GM23338 (cell line): ENCODE measurements around the gene PGAP6. TPM values are rescaled to one million over a fixed set of nuclear protein-coding genes. Genes with fewer than 3 reads are reported as not detected.
A peak's percentile ranks its signal among the peaks of the same experiment; 100 is the strongest.

Experiments used
- ATAC-seq: fragments of 200-7000 bp; cut with Tn5 transposase; 3 replicates; pipeline ENCODE4 v1.9.1; 2020
- DNase-seq: peaks from one replicate; pipeline ENCODE4 v3.0.0-alpha.2; 2015; ENCODE audit warnings: low spot score
- H2AFZ ChIP-seq: fragments of 200-600 bp; sonication (generic); 2 replicates; pipeline ENCODE4 v1.8.0; 2016; ENCODE audit warnings: antibody characterized with exemption, mild to moderate bottlenecking, moderate library complexity
- H3F3A ChIP-seq: fragments of 200-600 bp; sonication (generic); replicated peaks from 2 replicates; pipeline ENCODE4 v1.8.0; 2017; ENCODE audit warnings: antibody characterized with exemption, mixed run types, low read depth
- H3K27ac ChIP-seq: fragments of 200-600 bp; sonication (generic); 2 replicates; pipeline ENCODE4 v1.6.1; 2016; ENCODE audit warnings: low read depth
- H3K27me3 ChIP-seq: fragments of 200-600 bp; sonication (generic); 2 replicates; pipeline ENCODE4 v1.8.0; 2016; ENCODE audit warnings: mild to moderate bottlenecking, mixed run types, moderate library complexity; ENCODE audit not compliant: insufficient read depth
- H3K36me3 ChIP-seq: fragments of 200-600 bp; sonication (generic); 2 replicates; pipeline ENCODE4 v1.8.0; 2016; ENCODE audit warnings: mild to moderate bottlenecking; ENCODE audit not compliant: insufficient read depth
- H3K4me1 ChIP-seq: fragments of 200-600 bp; sonication (generic); 2 replicates; pipeline ENCODE4 v1.8.0; 2016; ENCODE audit warnings: mild to moderate bottlenecking, moderate library complexity; ENCODE audit not compliant: insufficient read depth
- H3K4me2 ChIP-seq: fragments of 200-600 bp; sonication (generic); 2 replicates; pipeline ENCODE4 v1.7.1; 2017; ENCODE audit warnings: mixed run types
- H3K4me3 ChIP-seq: fragments of 200-600 bp; sonication (generic); 2 replicates; pipeline ENCODE4 v1.6.1; 2016; ENCODE audit warnings: mixed run types
- H3K79me2 ChIP-seq: fragments of 200-600 bp; sonication (generic); replicated peaks from 2 replicates; pipeline ENCODE4 v1.8.0; 2017; ENCODE audit warnings: mild to moderate bottlenecking; ENCODE audit not compliant: insufficient read depth
- H3K9me2 ChIP-seq: fragments of 200-600 bp; sonication (generic); 2 replicates; pipeline ENCODE4 v1.8.0; 2017; ENCODE audit not compliant: insufficient read depth
- H4K20me1 ChIP-seq: fragments of 200-600 bp; sonication (generic); replicated peaks from 2 replicates; pipeline ENCODE4 v1.8.0; 2017; ENCODE audit warnings: mild to moderate bottlenecking; ENCODE audit not compliant: insufficient read depth
- H3K27ac Mint-ChIP-seq: 2 replicates; pipeline ENCODE4 v1.8.0; 2020; ENCODE audit warnings: inconsistent platforms, mild to moderate bottlenecking, moderate library complexity, mixed read lengths
- H3K27me3 Mint-ChIP-seq: 3 replicates; pipeline ENCODE4 v1.8.0; 2022; ENCODE audit warnings: low read depth, mild to moderate bottlenecking, moderate library complexity, mixed read lengths, inconsistent platforms; ENCODE audit not compliant: insufficient read depth, poor library complexity
- H3K36me3 Mint-ChIP-seq: 3 replicates; pipeline ENCODE4 v1.8.0; 2021; ENCODE audit warnings: low read depth, mild to moderate bottlenecking, inconsistent platforms, moderate library complexity, mixed read lengths
- H3K4me1 Mint-ChIP-seq: 3 replicates; pipeline ENCODE4 v1.8.0; 2020; ENCODE audit warnings: mild to moderate bottlenecking, inconsistent platforms, mixed read lengths
- H3K4me3 Mint-ChIP-seq: 3 replicates; pipeline ENCODE4 v1.8.0; 2021; ENCODE audit warnings: moderate library complexity, mild to moderate bottlenecking, inconsistent platforms, mixed read lengths
- H3K9me3 Mint-ChIP-seq: 3 replicates; pipeline ENCODE4 v1.8.0; 2020; ENCODE audit warnings: moderate library complexity, mild to moderate bottlenecking, inconsistent platforms, mixed read lengths
- CREB1 ChIP-seq: fragments of 250-450 bp; sonication (Bioruptor Pico); IDR thresholded peaks from 2 replicates; pipeline ENCODE4 v1.5.0; 2020; ENCODE audit warnings: low read depth, mild to moderate bottlenecking, moderate library complexity
- ETS1 ChIP-seq: IDR thresholded peaks from 2 replicates; pipeline ENCODE4 v1.6.1; 2016; ENCODE audit warnings: antibody characterized with exemption
- EZH2 ChIP-seq: fragments of 200-600 bp; sonication (generic); IDR thresholded peaks from one replicate; pipeline ENCODE4 v1.8.0; 2017; ENCODE audit warnings: antibody characterized with exemption, mild to moderate bottlenecking, low read depth; ENCODE audit not compliant: unreplicated experiment
- EZH2phosphoT487 ChIP-seq: fragments of 200-600 bp; sonication (generic); IDR thresholded peaks from one replicate; pipeline ENCODE4 v1.8.1; 2018; ENCODE audit warnings: antibody characterized with exemption; ENCODE audit not compliant: unreplicated experiment
- NANOG ChIP-seq: IDR thresholded peaks from 2 replicates; pipeline ENCODE4 v1.6.1; 2016; ENCODE audit warnings: antibody characterized with exemption, borderline replicate concordance
- POLR2AphosphoS5 ChIP-seq: IDR thresholded peaks from 2 replicates; pipeline ENCODE4 v1.6.1; 2016; ENCODE audit warnings: antibody characterized with exemption, low read depth
- REST ChIP-seq: IDR thresholded peaks from one replicate; pipeline ENCODE4 v1.6.1; 2018; ENCODE audit warnings: antibody characterized with exemption; ENCODE audit not compliant: unreplicated experiment
- ZNF114 ChIP-seq: fragments of 250-450 bp; sonication (Bioruptor Pico); IDR thresholded peaks from 2 replicates; pipeline ENCODE4 v1.5.0; 2020; ENCODE audit warnings: mild to moderate bottlenecking, moderate library complexity
- ZNF462 ChIP-seq: fragments of 250-450 bp; sonication (Bioruptor Pico); IDR thresholded peaks from 2 replicates; pipeline ENCODE4 v1.5.0; 2020; ENCODE audit warnings: mild to moderate bottlenecking, moderate library complexity
- polyA plus RNA-seq: library from polyadenylated mRNA; unstranded; fragments of >200 nt; fragmentation: Nextera tagmentation; extraction: Ambion mirVana; gene quantifications from 2 replicates; pipeline ENCODE4 v1.2.1, GENCODE V29; 2016
- total RNA-seq: library from RNA; depleted of rRNA; stranded (reverse); fragments of >200 nt; shearing (Covaris generic); gene quantifications from 2 replicates; pipeline ENCODE4 v1.2.3, GENCODE V29; 2014

PGAP6 gene
- total and polyA plus RNA-seq, 2 experiments from 2014 or later: 25.1 to 112 TPM

GRCh38 chr16:397135-397661 lies 15.4 kb upstream of the PGAP6 start, which contains the start of gene NME4:
Gene NME4, plus strand, starts transcription at chr16:397199. Its CDS starts 24 bp downstream, at chr16:397223.
- peak; percentile 76 for DNase-seq
- peaks cover 29% of the 10 kb centered on the region for H3K4me1 Mint-ChIP-seq
- peaks cover 31% of the 10 kb centered on the region for H3K27me3 Mint-ChIP-seq
- Histone ChIP-seq H3K27ac (peak within 1 kb of the TSS; percentile 93), H3K27me3 (no peaks in the 10 kb centered on the region), H3K79me2 (no peaks in the 10 kb centered on the region), H3F3A (peaks cover 32% of the 10 kb centered on the region), H3K9me2 (no peaks in the 10 kb centered on the region), H3K4me3 (peak within 1 kb of the TSS; percentile 60), H3K4me1 (peaks cover 20% of the 10 kb centered on the region), H3K4me2 (peak within 1 kb of the TSS; percentile 78), H4K20me1 (no peaks in the 10 kb centered on the region; the same call in none of the 2 replicates), H3K36me3 (no peaks in the 10 kb centered on the region; the same call in 1 of the 2 replicates), H2AFZ (peak within 1 kb of the TSS; percentile 67; the same call in 1 of the 2 replicates)
- TF ChIP-seq NANOG: no peak
- H3K4me3 Mint-ChIP-seq: peak within 1 kb of the TSS; percentile 83
- peaks cover 30% of the 10 kb centered on the region for H3K36me3 Mint-ChIP-seq
- peak within 1 kb of the TSS; percentile 95 for H3K27ac Mint-ChIP-seq
- H3K9me3 Mint-ChIP-seq: peaks cover 15% of the 10 kb centered on the region
- ATAC-seq: peak; percentile 2; the same call in 2 of the 3 replicates

GRCh38 chr16:396605-397004 lies 14.8 kb upstream of the PGAP6 start:
- H3K4me1 ChIP-seq: peaks cover 20% of the 10 kb centered on the region
- Mint-ChIP-seq H3K36me3 (peaks cover 35% of the 10 kb centered on the region), H3K9me3 (peaks cover 21% of the 10 kb centered on the region), H3K27ac (peak overlapping the region; percentile 95), H3K4me3 (peak overlapping the region; percentile 83), H3K4me1 (peaks cover 29% of the 10 kb centered on the region), H3K27me3 (peaks cover 33% of the 10 kb centered on the region)
- H3K79me2 ChIP-seq: no peaks in the 10 kb centered on the region
- no peaks in the 10 kb centered on the region; the same call in 1 of the 2 replicates for H3K36me3 ChIP-seq
- H3K27ac ChIP-seq: peak overlapping the region; percentile 90
- H3K27me3 ChIP-seq: no peaks in the 10 kb centered on the region
- no peaks in the 10 kb centered on the region for H3K9me2 ChIP-seq
- peak; percentile 10 for ATAC-seq
- H3F3A ChIP-seq: peaks cover 30% of the 10 kb centered on the region
- peak overlapping the region; percentile 74 for H3K4me2 ChIP-seq
- H2AFZ ChIP-seq: peak overlapping the region; percentile 67; the same call in 1 of the 2 replicates
- peak overlapping the region; percentile 52 for H3K4me3 ChIP-seq
- TF ChIP-seq POLR2AphosphoS5: no peak
- no peak for TF ChIP-seq REST
- no peak for TF ChIP-seq NANOG
- TF ChIP-seq CREB1 (CRISPR knock-in tag): no peak
- TF ChIP-seq ZNF114 (CRISPR knock-in tag): no peak
- no peak for TF ChIP-seq ZNF462
- no peak for TF ChIP-seq EZH2
- TF ChIP-seq ETS1: no peak
- TF ChIP-seq EZH2phosphoT487: no peak
- peak; percentile 71 for DNase-seq
- no peaks in the 10 kb centered on the region; the same call in none of the 2 replicates for H4K20me1 ChIP-seq
